ENCODE results near the gene CLCF1. TPM values are rescaled to one million over a fixed set of nuclear protein-coding genes. Genes with fewer than 3 reads are reported as not detected.

The CLCF1 gene
- total and polyA plus RNA-seq, 8 donors, result 1.3 to 11.2 (median 2.6) TPM

DNA sequence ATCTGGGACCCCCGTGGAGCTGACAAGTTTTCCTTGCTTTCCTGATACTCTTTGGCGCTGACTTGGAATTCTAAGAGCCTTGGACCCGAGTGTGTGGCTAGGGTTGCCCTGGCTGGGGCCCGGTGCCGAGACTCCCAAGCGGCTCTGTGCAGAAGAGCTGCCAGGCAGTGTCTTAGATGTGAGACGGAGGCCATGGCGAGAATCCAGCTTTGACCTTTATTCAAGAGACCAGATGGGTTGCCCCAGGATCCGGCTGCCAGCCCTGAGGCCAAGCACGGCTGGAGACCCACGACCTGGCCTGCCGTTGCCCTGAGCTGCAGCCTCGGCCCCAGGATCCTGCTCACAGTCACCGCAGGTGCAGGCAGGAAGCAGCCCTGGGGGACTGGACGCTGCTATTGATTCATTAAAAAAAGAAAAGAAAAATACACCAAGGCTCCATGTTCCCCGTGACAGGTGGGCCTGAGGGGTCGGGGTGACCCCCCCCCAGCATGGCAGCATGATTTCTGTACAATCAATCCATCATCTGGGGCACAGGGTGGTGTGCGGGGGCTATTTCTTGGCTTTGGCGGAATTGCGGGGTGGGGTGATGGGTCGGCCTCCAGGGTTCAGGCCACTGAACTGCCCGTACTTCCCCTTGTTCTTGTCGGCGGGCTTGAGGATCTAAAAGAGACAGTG is 24.7 kb upstream of the CLCF1 start:
- intact Hi-C loops (cut with DNase I), result no loop called here
- WGBS, 2 donors, result 83 to 85% methylated on average over 24 of the region's 24 CpGs
- no peak overlapping the region for H3K27ac ChIP-seq
- no peak for ATAC-seq
- no peaks in the 10 kb centered on the region for H3K27me3 ChIP-seq
- no peak for FAIRE-seq
- DNase-seq, result no peak
- TF ChIP-seq, protein P1, sequence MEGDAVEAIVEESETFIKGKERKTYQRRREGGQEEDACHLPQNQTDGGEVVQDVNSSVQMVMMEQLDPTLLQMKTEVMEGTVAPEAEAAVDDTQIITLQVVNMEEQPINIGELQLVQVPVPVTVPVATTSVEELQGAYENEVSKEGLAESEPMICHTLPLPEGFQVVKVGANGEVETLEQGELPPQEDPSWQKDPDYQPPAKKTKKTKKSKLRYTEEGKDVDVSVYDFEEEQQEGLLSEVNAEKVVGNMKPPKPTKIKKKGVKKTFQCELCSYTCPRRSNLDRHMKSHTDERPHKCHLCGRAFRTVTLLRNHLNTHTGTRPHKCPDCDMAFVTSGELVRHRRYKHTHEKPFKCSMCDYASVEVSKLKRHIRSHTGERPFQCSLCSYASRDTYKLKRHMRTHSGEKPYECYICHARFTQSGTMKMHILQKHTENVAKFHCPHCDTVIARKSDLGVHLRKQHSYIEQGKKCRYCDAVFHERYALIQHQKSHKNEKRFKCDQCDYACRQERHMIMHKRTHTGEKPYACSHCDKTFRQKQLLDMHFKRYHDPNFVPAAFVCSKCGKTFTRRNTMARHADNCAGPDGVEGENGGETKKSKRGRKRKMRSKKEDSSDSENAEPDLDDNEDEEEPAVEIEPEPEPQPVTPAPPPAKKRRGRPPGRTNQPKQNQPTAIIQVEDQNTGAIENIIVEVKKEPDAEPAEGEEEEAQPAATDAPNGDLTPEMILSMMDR (IDR thresholded peaks at IDR 0.05), result no peak
- H3K9me3 ChIP-seq, result no peaks in the 10 kb centered on the region
- peaks cover 4 to 14% (median 7%) of the 10 kb centered on the region in 3 donors for H3K4me1 ChIP-seq
- H3K4me3 ChIP-seq, result no peak overlapping the region
- peaks cover 3 to 23% (median 4%) of the 10 kb centered on the region in 3 donors for H3K36me3 ChIP-seq

DNA sequence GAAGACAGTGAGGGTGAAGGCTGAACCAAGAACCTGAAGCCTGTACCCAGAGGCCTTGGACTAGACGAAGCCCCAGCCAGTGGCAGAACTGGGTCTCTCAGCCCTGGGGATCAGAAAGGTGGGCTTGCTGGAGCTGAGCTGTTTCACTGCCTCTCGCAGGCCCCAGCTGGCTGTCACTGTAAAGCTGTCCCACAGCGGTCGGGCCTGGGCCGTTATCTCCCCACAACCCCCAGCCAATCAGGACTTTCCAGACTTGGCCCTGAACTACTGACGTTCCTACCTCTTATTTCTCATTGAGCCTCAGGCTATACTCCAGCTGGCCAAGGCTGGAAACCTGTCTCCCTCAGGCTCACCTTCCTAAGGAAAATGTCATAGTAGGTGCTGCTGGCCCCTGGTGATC is 24.1 kb upstream of the CLCF1 start:
- Histone ChIP-seq H3K4me3 (no peak overlapping the region), H3K4me1 (peaks cover 4 to 14% (median 7%) of the 10 kb centered on the region in 3 donors), H3K9me3 (no peaks in the 10 kb centered on the region), H3K27me3 (no peaks in the 10 kb centered on the region), H3K36me3 (peaks cover 3 to 23% (median 4%) of the 10 kb centered on the region in 3 donors), H3K27ac (no peak overlapping the region)
- ATAC-seq (no peak), DNase-seq (no peak), FAIRE-seq (no peak)
- intact Hi-C loops (cut with DNase I), result no loop called here
- 60 to 67% methylated on average over 6 of the region's 6 CpGs for WGBS, 2 donors
- TF ChIP-seq, protein P1 (IDR thresholded peaks at IDR 0.05), result no peak

DNA sequence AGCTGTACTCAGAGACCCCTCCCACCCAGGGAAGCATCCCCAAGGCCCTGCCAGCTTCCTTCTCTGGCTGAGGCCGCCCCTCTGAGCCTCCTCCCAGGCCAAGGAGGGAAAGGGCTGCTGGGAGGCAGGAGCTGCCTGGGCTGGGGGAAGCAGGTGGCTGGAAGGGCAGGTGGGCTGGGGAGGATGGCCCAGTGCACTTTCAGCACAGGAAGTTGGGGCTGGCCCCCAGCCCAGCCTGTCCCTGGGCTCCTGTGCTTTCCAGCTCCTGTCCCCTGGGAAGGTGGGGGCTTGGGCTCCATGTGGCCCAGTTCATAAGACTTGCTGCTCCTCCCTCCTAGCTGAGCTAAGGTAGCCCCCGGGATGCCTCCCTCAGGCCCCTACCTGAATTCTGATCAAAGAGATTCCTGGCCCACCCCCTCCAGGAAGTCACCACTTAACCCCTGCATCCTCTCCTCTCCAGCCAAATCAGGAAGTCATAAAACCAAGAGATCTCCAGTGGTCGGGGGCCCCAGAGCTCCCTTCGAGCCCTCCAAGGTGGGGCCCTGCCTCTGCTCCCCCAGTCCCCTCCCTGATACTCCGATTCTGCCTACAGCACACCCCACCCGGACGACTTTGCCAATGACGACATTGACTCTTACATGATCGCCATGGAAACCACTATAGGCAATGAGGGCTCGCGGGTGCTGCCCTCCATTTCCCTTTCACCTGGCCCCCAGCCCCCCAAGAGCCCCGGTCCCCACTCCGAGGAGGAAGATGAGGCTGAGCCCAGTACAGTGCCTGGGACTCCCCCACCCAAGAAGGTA is 23.4 kb upstream of the CLCF1 start:
- Histone ChIP-seq H3K27me3 (no peaks in the 10 kb centered on the region), H3K4me3 (no peak overlapping the region), H3K27ac (no peak overlapping the region), H3K4me1 (peaks cover 0 to 10% (median 7%) of the 10 kb centered on the region in 3 donors), H3K9me3 (no peaks in the 10 kb centered on the region), H3K36me3 (peaks cover 3 to 23% (median 4%) of the 10 kb centered on the region in 3 donors)
- DNase-seq (peak in 1 of 6 donors; percentile 67), FAIRE-seq (no peak), ATAC-seq (no peak)
- intact Hi-C loops (cut with DNase I), result no loop called here
- TF ChIP-seq, protein P1 (IDR thresholded peaks at IDR 0.05), result no peak
- 66 to 69% methylated on average over 12 to 13 of the region's 13 CpGs for WGBS, 2 donors

DNA sequence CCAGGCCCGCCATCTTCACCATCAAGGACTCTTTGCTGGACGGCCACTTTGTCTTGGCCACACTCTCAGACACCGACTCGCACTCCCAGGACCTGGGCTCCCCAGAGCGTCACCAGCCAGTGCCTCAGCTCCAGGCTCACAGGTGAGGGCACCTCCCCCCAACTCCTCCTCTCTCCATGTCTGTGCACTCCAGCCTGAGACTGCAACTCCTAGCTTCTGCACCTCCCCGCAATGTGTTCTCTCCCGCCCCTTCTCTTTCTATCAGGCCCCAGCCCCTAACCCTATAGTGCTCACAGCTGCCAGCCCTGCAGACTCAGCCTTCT is 22.8 kb upstream of the CLCF1 start:
- TF ChIP-seq, protein P1 (IDR thresholded peaks at IDR 0.05), result no peak
- Histone ChIP-seq H3K27me3 (no peaks in the 10 kb centered on the region), H3K9me3 (no peaks in the 10 kb centered on the region), H3K4me1 (peaks cover 0 to 11% (median 7%) of the 10 kb centered on the region in 3 donors), H3K27ac (no peak overlapping the region), H3K4me3 (no peak overlapping the region), H3K36me3 (peaks cover 3 to 23% (median 4%) of the 10 kb centered on the region in 3 donors)
- intact Hi-C loops (cut with DNase I), result no loop called here
- FAIRE-seq (no peak), ATAC-seq (no peak), DNase-seq (peak in 1 of 6 donors; percentile 47)
- 90 to 97% methylated on average over 7 of the region's 7 CpGs for WGBS, 2 donors

All from pancreas (tissue), 10 donors.